Left cardiac atrium (tissue), 4 donors: ENCODE results near the gene SLC43A1. TPM values are rescaled to one million over a fixed set of nuclear protein-coding genes. Genes with fewer than 3 reads are reported as not detected.
"Not testable (repeated sequence)": the region's sequence is repeated elsewhere in the genome, so short reads cannot be mapped to it uniquely, and the experiment has no call there.

Source experiments
- ATAC-seq, 2 donors: fragments of 200-7000 bp; cut with Tn5 transposase; one replicate each; pipeline ENCODE4 v1.9.1; 2020; ENCODE audit warnings: mild to moderate bottlenecking in 2 of 2, moderate library complexity in 2 of 2
- DNase-seq: peaks from one replicate; pipeline ENCODE4 v3.0.0-alpha.2; 2020
- intact Hi-C, 2 donors: fragments of 100-400 bp; cut with DNase I; formaldehyde crosslinking; loops; one replicate each; pipeline versions ENCODE4 v1.14.1 to v1.15.1; 2022 to 2023
- total RNA-seq, 2 donors: library from RNA; stranded (reverse); fragmentation: NEBNext Ultra II Directional; extraction: Animal tissue kit (Norgen Biotek cat#: 25700); gene quantifications; one replicate each; pipeline ENCODE4 v1.2.1, GENCODE V29; 2021
- donor health status: DM: no; HTN: yes; CAD: no.
- donor health status: DM: no; HTN: yes; CAD: no; lungs with severe emphysema.
- donor health status: DM: yes; HTN: yes; CAD: no.
- donor health status: Dilated cardiomyopathy.

Gene SLC43A1
- total RNA-seq, 2 donors from 2014 or later, result 5.8 to 7.2 TPM

DNA sequence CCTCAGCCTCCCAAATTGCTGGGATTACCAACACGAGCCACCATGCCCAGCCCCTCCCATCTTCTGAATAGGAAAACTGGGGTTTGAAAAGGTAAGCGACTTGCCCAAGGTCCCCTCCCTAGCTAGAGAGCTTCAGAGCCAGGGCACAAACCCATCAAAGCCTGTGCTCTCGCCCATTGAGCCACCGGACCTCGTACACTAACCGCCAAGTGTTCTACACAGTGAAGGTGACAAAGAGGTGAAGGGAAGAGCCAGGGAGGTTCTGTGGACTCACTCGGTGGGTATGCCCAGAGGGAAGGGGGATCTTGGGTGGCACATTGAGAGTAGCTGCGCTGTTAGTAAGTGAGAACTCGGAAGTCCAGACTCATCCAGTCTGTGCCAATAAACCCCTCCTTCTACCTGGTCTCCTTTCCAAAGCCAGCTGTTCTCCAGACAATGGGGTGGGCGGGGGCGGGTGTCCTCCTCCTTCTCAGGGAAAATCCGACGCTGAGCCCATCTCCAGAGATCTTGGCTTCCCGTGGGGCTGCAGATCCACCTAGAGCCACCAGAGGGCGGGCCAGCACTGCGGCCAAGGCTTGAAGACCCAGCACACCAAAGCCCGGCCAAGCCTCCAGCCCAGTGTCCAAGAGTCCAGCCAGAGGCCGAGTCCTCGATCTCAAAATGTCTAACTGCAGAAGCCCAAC, 58.4 kb downstream of the SLC43A1 start:
- intact Hi-C loops, result loop anchor here in 1 of 2 donors (2.0 to 10.0 kb wide), 4 partner anchors 70 to 1058 kb away; no protein-coding TSS in a partner anchor
- DNase-seq, result peak; percentile 93
- peak; percentile 85 to 86 for ATAC-seq

DNA sequence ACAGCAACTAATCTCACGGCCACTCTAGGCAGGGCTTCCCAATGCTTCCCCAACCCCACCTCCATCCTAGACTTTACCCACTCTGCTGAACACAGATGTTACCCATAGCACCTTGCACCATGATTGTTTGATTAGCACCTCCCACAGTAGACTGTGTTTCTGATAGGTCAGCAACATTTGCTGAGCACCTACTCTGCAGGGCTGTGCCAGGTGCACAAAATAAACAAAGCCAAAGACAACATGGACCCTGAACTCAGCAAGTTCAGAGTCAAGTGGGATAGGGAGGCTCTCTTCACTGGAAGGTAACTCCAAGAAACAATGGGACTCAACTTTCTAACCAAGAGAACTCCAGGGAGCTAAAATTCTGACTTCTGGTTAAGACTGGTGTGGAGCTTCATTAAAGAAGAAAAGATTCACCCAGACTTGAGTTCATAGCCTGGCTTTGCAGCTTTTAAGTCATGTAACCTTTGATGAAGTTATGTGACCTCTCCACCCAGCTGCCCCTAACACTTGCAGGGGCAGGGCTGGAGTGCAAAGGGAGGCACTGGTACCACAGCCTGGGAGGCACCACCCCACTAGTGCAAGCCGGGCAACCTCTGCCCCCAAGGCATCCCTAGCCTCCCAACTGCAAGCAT, 61.8 kb downstream of the SLC43A1 start:
- intact Hi-C loops, result loop anchor here in 1 of 2 donors (10.0 kb wide), 1 partner anchor 1061 kb away; no protein-coding TSS in a partner anchor
- DNase-seq (no peak), ATAC-seq (no peak)

DNA sequence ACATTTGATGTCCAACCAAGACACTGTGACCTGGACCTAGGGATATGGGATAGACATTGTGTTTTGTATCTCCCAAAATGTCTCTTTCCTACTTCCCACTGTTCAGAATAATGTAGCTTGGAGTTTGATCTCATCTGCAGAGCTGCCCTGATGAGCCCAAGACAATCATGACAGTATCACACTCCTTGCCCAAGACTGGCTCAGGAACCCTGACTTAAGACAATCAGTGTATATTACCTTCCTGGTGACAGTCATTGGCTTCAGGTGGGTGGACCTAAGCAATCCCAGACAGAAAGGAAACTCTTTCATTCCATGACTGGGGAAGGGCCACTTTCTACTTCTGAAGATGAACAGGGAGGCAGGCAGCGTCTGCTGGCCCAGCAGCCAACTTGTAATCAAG, 69.4 kb downstream of the SLC43A1 start:
- no peak for DNase-seq
- intact Hi-C loops, result no loop called here
- ATAC-seq, result no peak

GRCh38 chr11:57445122-57445394, 70.4 kb downstream of the SLC43A1 start:
- ATAC-seq, intact Hi-C loops: not testable (repeated sequence)

GRCh38 chr11:57444362-57445121, 71.0 kb downstream of the SLC43A1 start:
- ATAC-seq (no peak), DNase-seq (no peak)
- intact Hi-C loops, result no loop called here

More at GRCh38 chr11:57445122-57445394, 70.4 kb downstream of the SLC43A1 start:
- not testable (repeated sequence) for DNase-seq

- ATAC-seq, result no peak
- no peak for DNase-seq
- intact Hi-C loops, result no loop called here
Observed at GRCh38 chr11:57440744-57441414, 74.6 kb downstream of the SLC43A1 start.

DNA sequence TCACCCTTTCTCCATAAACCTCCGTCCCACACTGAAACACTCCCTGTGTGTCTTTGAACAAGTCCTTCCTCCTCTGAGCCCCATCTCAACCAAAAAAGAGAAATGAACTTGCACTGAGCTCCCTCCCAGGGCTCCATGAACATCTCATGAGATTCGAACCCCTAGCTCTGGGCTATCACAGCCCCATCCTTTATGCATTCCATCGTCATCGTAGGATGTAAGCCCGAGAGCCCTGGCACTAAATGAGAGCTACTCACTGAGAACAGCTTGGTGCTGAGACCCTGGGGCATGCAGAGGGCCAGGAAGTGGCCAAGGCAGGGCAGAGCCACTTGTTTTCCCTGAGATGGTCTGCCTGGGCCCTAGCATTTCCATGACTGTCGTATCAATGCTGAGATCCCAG, 75.7 kb downstream of the SLC43A1 start:
- ATAC-seq (no peak), DNase-seq (no peak)
- intact Hi-C loops, result no loop called here

GRCh38 chr11:57438345-57439285, 76.9 kb downstream of the SLC43A1 start:
- intact Hi-C loops, result no loop called here
- no peak for DNase-seq
- ATAC-seq, result no peak

DNA sequence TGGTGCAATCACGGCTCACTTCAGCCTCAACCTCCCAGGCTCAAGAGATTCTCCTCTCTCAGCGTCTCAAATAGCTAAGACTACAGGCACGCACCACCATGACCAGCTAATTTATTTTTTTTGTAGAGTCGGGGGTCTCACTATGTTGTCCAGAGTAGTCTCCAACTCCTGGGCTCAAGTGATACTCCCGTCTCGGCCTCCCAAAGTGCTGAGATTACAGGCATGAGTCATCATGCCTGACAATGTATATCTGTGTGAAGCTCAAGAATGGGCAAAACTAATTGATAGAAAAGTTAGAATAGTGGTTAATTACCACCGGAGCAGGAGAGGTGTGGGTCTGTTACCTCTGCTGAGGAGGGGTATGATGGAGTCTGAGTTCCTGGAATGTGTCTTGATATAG, 79.5 kb downstream of the SLC43A1 start:
- no peak for DNase-seq
- intact Hi-C loops, result no loop called here
- no peak for ATAC-seq

DNA sequence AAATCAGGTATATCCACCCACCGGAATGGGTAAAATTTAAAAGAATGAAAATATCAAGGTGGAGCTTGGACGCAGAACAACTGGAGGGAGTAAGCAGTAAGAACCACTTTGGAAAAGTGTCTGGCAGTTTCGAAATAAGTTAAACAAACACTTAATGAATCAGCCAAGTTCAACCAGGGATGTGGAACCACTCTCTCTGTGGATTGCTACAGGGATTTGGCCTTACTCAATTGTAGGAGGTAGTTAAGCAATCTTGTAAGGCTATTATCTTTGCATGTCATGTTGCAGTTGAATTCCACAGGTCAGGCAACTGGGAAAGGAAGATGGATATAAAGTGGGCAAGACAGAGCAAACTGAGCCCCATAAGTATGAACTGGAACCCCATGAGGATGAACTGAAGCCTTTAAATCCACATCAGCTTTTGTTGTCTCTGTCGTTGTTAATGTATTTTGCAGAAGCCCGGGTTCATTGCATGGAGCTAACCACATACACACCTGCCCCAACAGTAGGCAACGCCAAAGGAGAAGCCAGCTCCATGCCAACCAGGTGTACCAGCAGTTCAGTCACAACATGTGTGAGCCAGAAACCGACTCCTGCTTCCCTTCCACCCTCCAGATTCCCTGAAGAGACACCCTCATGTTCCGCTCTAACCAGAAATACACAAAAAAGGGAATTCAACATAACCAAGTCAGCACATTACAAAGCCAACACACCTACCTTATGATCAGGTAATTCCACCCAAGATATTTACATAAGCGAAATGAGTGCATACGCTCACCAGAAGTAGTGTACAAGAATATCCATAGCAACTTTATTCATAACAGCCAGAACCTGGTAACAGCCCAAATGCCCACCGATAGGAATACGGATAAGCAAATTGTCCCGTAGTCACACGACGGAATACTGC, 80.6 kb downstream of the SLC43A1 start:
- DNase-seq (no peak), ATAC-seq (peak; percentile 81 to 86)
- intact Hi-C loops, result no loop called here

Other genes starting within 250 kb of the SLC43A1 start
- gene TNKS1BP1, start 190.8 kb downstream of the SLC43A1 start, total RNA-seq, result 10 to 100 TPM; 73.6 to 82.6 TPM
- gene SSRP1, start 179.8 kb downstream of the SLC43A1 start, total RNA-seq, result 10 to 100 TPM; 34.7 to 45.5 TPM
- 1 to 10 TPM in 1 of 2 donors, under 1 TPM in 1; 0.84 to 1.7 TPM for gene P2RX3, start 177.3 kb downstream of the SLC43A1 start, total RNA-seq
- gene PRG3, start 134.6 kb downstream of the SLC43A1 start, total RNA-seq, result not detected
- gene PRG2, start 125.1 kb downstream of the SLC43A1 start, total RNA-seq, result not detected
- 10 to 100 TPM; 39.3 to 46.7 TPM for gene SLC43A3, start 88.6 kb downstream of the SLC43A1 start, total RNA-seq
- gene RTN4RL2, start 55.2 kb downstream of the SLC43A1 start, total RNA-seq, result 1 to 10 TPM; 1.9 to 2.4 TPM
- gene TIMM10, start 15.1 kb upstream of the SLC43A1 start, total RNA-seq, result 10 to 100 TPM; 58.0 to 58.9 TPM
- not detected for gene SMTNL1, start 21.9 kb upstream of the SLC43A1 start, total RNA-seq
- 10 to 100 TPM; 28.9 to 30.0 TPM for gene UBE2L6, start 52.0 kb upstream of the SLC43A1 start, total RNA-seq
- gene SERPING1, start 82.0 kb upstream of the SLC43A1 start, total RNA-seq, result 100 to 1,000 TPM; 198 to 266 TPM
- gene YPEL4, start 134.2 kb upstream of the SLC43A1 start, total RNA-seq, result 1 to 10 TPM in 1 of 2 donors, under 1 TPM in 1; 0.47 to 1.1 TPM
- 1 to 10 TPM; 6.9 to 8.5 TPM for gene CLP1, start 142.1 kb upstream of the SLC43A1 start, total RNA-seq
- 10 to 100 TPM; 51.3 to 60.7 TPM for gene ZDHHC5, start 152.4 kb upstream of the SLC43A1 start, total RNA-seq
- gene MED19, start 196.5 kb upstream of the SLC43A1 start, total RNA-seq, result 1 to 10 TPM; 8.4 to 8.7 TPM
- gene TMX2, start 196.9 kb upstream of the SLC43A1 start, total RNA-seq, result 10 to 100 TPM; 64.3 to 80.3 TPM
- 100 to 1,000 TPM in 1 of 2 donors, 10 to 100 TPM in 1; 99.1 to 116 TPM for gene SELENOH, start 225.8 kb upstream of the SLC43A1 start, total RNA-seq
- not detected for gene BTBD18, start 236.1 kb upstream of the SLC43A1 start, total RNA-seq
- 10 to 100 TPM; 75.2 to 82.0 TPM for gene CTNND1, start 246.1 kb upstream of the SLC43A1 start, total RNA-seq